GM23338 (cell line): ENCODE measurements around the gene NPHP4. TPM values are rescaled to one million over a fixed set of nuclear protein-coding genes. Genes with fewer than 3 reads are reported as not detected.
A peak's percentile ranks its signal among the peaks of the same experiment; 100 is the strongest.

Experiments
- ATAC-seq: fragments of 200-7000 bp; cut with Tn5 transposase; 3 replicates; pipeline ENCODE4 v1.9.1; 2020
- DNase-seq: peaks from one replicate; pipeline ENCODE4 v3.0.0-alpha.2; 2015; ENCODE audit warnings: low spot score
- H2AFZ ChIP-seq: fragments of 200-600 bp; sonication (generic); 2 replicates; pipeline ENCODE4 v1.8.0; 2016; ENCODE audit warnings: antibody characterized with exemption, mild to moderate bottlenecking, moderate library complexity
- H3F3A ChIP-seq: fragments of 200-600 bp; sonication (generic); replicated peaks from 2 replicates; pipeline ENCODE4 v1.8.0; 2017; ENCODE audit warnings: antibody characterized with exemption, mixed run types, low read depth
- H3K27ac ChIP-seq: fragments of 200-600 bp; sonication (generic); 2 replicates; pipeline ENCODE4 v1.6.1; 2016; ENCODE audit warnings: low read depth
- H3K27me3 ChIP-seq: fragments of 200-600 bp; sonication (generic); 2 replicates; pipeline ENCODE4 v1.8.0; 2016; ENCODE audit warnings: mild to moderate bottlenecking, mixed run types, moderate library complexity; ENCODE audit not compliant: insufficient read depth
- H3K36me3 ChIP-seq: fragments of 200-600 bp; sonication (generic); 2 replicates; pipeline ENCODE4 v1.8.0; 2016; ENCODE audit warnings: mild to moderate bottlenecking; ENCODE audit not compliant: insufficient read depth
- H3K4me1 ChIP-seq: fragments of 200-600 bp; sonication (generic); 2 replicates; pipeline ENCODE4 v1.8.0; 2016; ENCODE audit warnings: mild to moderate bottlenecking, moderate library complexity; ENCODE audit not compliant: insufficient read depth
- H3K4me2 ChIP-seq: fragments of 200-600 bp; sonication (generic); 2 replicates; pipeline ENCODE4 v1.7.1; 2017; ENCODE audit warnings: mixed run types
- H3K4me3 ChIP-seq: fragments of 200-600 bp; sonication (generic); 2 replicates; pipeline ENCODE4 v1.6.1; 2016; ENCODE audit warnings: mixed run types
- H3K79me2 ChIP-seq: fragments of 200-600 bp; sonication (generic); replicated peaks from 2 replicates; pipeline ENCODE4 v1.8.0; 2017; ENCODE audit warnings: mild to moderate bottlenecking; ENCODE audit not compliant: insufficient read depth
- H3K9me2 ChIP-seq: fragments of 200-600 bp; sonication (generic); 2 replicates; pipeline ENCODE4 v1.8.0; 2017; ENCODE audit not compliant: insufficient read depth
- H4K20me1 ChIP-seq: fragments of 200-600 bp; sonication (generic); replicated peaks from 2 replicates; pipeline ENCODE4 v1.8.0; 2017; ENCODE audit warnings: mild to moderate bottlenecking; ENCODE audit not compliant: insufficient read depth
- H3K27ac Mint-ChIP-seq: 2 replicates; pipeline ENCODE4 v1.8.0; 2020; ENCODE audit warnings: inconsistent platforms, mild to moderate bottlenecking, moderate library complexity, mixed read lengths
- H3K27me3 Mint-ChIP-seq: 3 replicates; pipeline ENCODE4 v1.8.0; 2022; ENCODE audit warnings: low read depth, mild to moderate bottlenecking, moderate library complexity, mixed read lengths, inconsistent platforms; ENCODE audit not compliant: insufficient read depth, poor library complexity
- H3K36me3 Mint-ChIP-seq: 3 replicates; pipeline ENCODE4 v1.8.0; 2021; ENCODE audit warnings: low read depth, mild to moderate bottlenecking, inconsistent platforms, moderate library complexity, mixed read lengths
- H3K4me1 Mint-ChIP-seq: 3 replicates; pipeline ENCODE4 v1.8.0; 2020; ENCODE audit warnings: mild to moderate bottlenecking, inconsistent platforms, mixed read lengths
- H3K4me3 Mint-ChIP-seq: 3 replicates; pipeline ENCODE4 v1.8.0; 2021; ENCODE audit warnings: moderate library complexity, mild to moderate bottlenecking, inconsistent platforms, mixed read lengths
- H3K9me3 Mint-ChIP-seq: 3 replicates; pipeline ENCODE4 v1.8.0; 2020; ENCODE audit warnings: moderate library complexity, mild to moderate bottlenecking, inconsistent platforms, mixed read lengths
- EZH2 ChIP-seq: fragments of 200-600 bp; sonication (generic); IDR thresholded peaks from one replicate; pipeline ENCODE4 v1.8.0; 2017; ENCODE audit warnings: antibody characterized with exemption, mild to moderate bottlenecking, low read depth; ENCODE audit not compliant: unreplicated experiment
- EZH2phosphoT487 ChIP-seq: fragments of 200-600 bp; sonication (generic); IDR thresholded peaks from one replicate; pipeline ENCODE4 v1.8.1; 2018; ENCODE audit warnings: antibody characterized with exemption; ENCODE audit not compliant: unreplicated experiment
- NANOG ChIP-seq: IDR thresholded peaks from 2 replicates; pipeline ENCODE4 v1.6.1; 2016; ENCODE audit warnings: antibody characterized with exemption, borderline replicate concordance
- POLR2AphosphoS5 ChIP-seq: IDR thresholded peaks from 2 replicates; pipeline ENCODE4 v1.6.1; 2016; ENCODE audit warnings: antibody characterized with exemption, low read depth
- REST ChIP-seq: IDR thresholded peaks from one replicate; pipeline ENCODE4 v1.6.1; 2018; ENCODE audit warnings: antibody characterized with exemption; ENCODE audit not compliant: unreplicated experiment
- STAT1 ChIP-seq: IDR thresholded peaks from one replicate; pipeline ENCODE4 v1.6.1; 2016; ENCODE audit warnings: antibody characterized with exemption; ENCODE audit not compliant: unreplicated experiment
- ZNF462 ChIP-seq: fragments of 250-450 bp; sonication (Bioruptor Pico); IDR thresholded peaks from 2 replicates; pipeline ENCODE4 v1.5.0; 2020; ENCODE audit warnings: mild to moderate bottlenecking, moderate library complexity
- polyA plus RNA-seq: library from polyadenylated mRNA; unstranded; fragments of >200 nt; fragmentation: Nextera tagmentation; extraction: Ambion mirVana; gene quantifications from 2 replicates; pipeline ENCODE4 v1.2.1, GENCODE V29; 2016
- total RNA-seq: library from RNA; depleted of rRNA; stranded (reverse); fragments of >200 nt; shearing (Covaris generic); gene quantifications from 2 replicates; pipeline ENCODE4 v1.2.3, GENCODE V29; 2014
- TF ChIP-seq, protein P1 (sequence below), 2 experiments: fragments of 200-600 bp in 1 of 2; sonication (generic) in 1 of 2; conservative IDR thresholded peaks; 2 replicates each; pipeline versions ENCODE4 v1.5.1 to v1.6.1; 2016 to 2017; ENCODE audit warnings: antibody characterized with exemption in 2 of 2, low read depth in 2 of 2, mild to moderate bottlenecking in 2 of 2, moderate library complexity in 1 of 2

NPHP4 gene
- total and polyA plus RNA-seq, 2 experiments from 2014 or later, result 2.5 to 12.4 TPM

GRCh38 chr1:6040444-6040843 is 48.2 kb upstream of the NPHP4 start:
- TF ChIP-seq NANOG (no peak), POLR2AphosphoS5 (no peak), EZH2 (no peak)
- Mint-ChIP-seq H3K36me3 (no peaks in the 10 kb centered on the region), H3K27me3 (peaks cover 4% of the 10 kb centered on the region), H3K4me3 (no peak overlapping the region), H3K9me3 (no peaks in the 10 kb centered on the region), H3K4me1 (peaks cover 14% of the 10 kb centered on the region), H3K27ac (no peak overlapping the region)
- Histone ChIP-seq H3K36me3 (no peaks in the 10 kb centered on the region), H3K27ac (no peak overlapping the region), H3K4me2 (no peak overlapping the region), H3K4me1 (peaks cover 5% of the 10 kb centered on the region; the same call in 1 of the 2 replicates), H4K20me1 (no peaks in the 10 kb centered on the region; the same call in 1 of the 2 replicates), H3K27me3 (no peaks in the 10 kb centered on the region), H3K79me2 (no peaks in the 10 kb centered on the region), H3K4me3 (no peak overlapping the region), H3F3A (no peaks in the 10 kb centered on the region), H3K9me2 (no peaks in the 10 kb centered on the region), H2AFZ (no peak overlapping the region)
- no peak for ATAC-seq
- DNase-seq, result no peak

DNA sequence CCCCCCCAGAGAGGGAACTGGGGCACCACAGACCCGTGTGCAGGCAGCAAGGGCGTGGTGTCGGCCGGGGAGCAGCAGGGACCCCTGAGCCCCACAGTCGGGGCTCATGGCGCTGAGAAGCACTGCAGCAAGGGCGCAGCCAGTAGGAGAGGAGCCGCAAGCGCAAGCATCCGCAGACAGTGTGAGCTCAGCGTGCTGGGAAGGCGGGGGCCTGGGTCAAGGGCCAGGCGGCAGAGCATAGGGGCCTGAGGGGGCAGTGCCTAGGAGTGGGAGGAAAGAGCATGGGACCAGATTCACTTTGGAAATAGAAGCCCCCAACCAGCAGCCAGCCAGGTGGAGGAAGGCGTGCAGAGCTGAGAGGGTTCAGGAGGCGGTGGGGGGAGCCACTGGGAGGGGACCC is 46.8 kb upstream of the NPHP4 start:
- Histone ChIP-seq H3K79me2 (no peaks in the 10 kb centered on the region), H3K27me3 (no peaks in the 10 kb centered on the region), H2AFZ (no peak overlapping the region), H3K27ac (no peak overlapping the region), H3F3A (no peaks in the 10 kb centered on the region), H3K4me1 (peaks cover 5% of the 10 kb centered on the region; the same call in 1 of the 2 replicates), H3K9me2 (no peaks in the 10 kb centered on the region), H3K36me3 (no peaks in the 10 kb centered on the region), H4K20me1 (no peaks in the 10 kb centered on the region; the same call in 1 of the 2 replicates), H3K4me2 (no peak overlapping the region), H3K4me3 (no peak overlapping the region)
- Mint-ChIP-seq H3K27ac (no peak overlapping the region), H3K9me3 (no peaks in the 10 kb centered on the region), H3K36me3 (no peaks in the 10 kb centered on the region), H3K27me3 (peaks cover 7% of the 10 kb centered on the region), H3K4me3 (no peak overlapping the region), H3K4me1 (peaks cover 22% of the 10 kb centered on the region)
- ATAC-seq, result no peak
- DNase-seq, result no peak
- TF ChIP-seq NANOG (no peak), STAT1 (no peak), EZH2phosphoT487 (no peak), REST (no peak), ZNF462 (CRISPR knock-in tag) (no peak)
- TF ChIP-seq, protein P1, sequence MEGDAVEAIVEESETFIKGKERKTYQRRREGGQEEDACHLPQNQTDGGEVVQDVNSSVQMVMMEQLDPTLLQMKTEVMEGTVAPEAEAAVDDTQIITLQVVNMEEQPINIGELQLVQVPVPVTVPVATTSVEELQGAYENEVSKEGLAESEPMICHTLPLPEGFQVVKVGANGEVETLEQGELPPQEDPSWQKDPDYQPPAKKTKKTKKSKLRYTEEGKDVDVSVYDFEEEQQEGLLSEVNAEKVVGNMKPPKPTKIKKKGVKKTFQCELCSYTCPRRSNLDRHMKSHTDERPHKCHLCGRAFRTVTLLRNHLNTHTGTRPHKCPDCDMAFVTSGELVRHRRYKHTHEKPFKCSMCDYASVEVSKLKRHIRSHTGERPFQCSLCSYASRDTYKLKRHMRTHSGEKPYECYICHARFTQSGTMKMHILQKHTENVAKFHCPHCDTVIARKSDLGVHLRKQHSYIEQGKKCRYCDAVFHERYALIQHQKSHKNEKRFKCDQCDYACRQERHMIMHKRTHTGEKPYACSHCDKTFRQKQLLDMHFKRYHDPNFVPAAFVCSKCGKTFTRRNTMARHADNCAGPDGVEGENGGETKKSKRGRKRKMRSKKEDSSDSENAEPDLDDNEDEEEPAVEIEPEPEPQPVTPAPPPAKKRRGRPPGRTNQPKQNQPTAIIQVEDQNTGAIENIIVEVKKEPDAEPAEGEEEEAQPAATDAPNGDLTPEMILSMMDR (conservative IDR thresholded peaks at IDR 0.05; ENCODE audit: low read depth in 2 of 2), result peak in 1 of 2 experiments; percentile 14; a peak in 1 of 4 replicates
